Upper lobe of left lung (tissue), 4 donors: ENCODE results near the gene MARS1.

Source experiments
- POLR2A ChIP-seq, 4 donors: fragments of 450-650 bp; IDR thresholded peaks; one replicate each; pipeline ENCODE4 v1.5.1; 2016 to 2017; ENCODE audit warnings: antibody characterized with exemption in 4 of 4, mild to moderate bottlenecking in 2 of 4
- POLR2AphosphoS5 ChIP-seq, 2 donors: sonication (generic); formaldehyde crosslinking; IDR thresholded peaks; one replicate each; pipeline ENCODE4 v1.5.1; 2017; ENCODE audit warnings: antibody characterized with exemption in 2 of 2

GRCh38 chr12:57518176-57518919 is 30.5 kb downstream of the MARS1 start:
- TF ChIP-seq POLR2AphosphoS5 (IDR thresholded peaks at IDR 0.05) (no peak), POLR2A (IDR thresholded peaks at IDR 0.05) (no peak)
